Esophagus squamous epithelium (tissue), 5 donors: ENCODE results near the gene HHLA2. TPM values are rescaled to one million over a fixed set of nuclear protein-coding genes. Genes with fewer than 3 reads are reported as not detected.
"Not testable (repeated sequence)": the region's sequence is repeated elsewhere in the genome, so short reads cannot be mapped to it uniquely, and the experiment has no call there.

ENCODE experiments used
- DNase-seq: peaks from one replicate; lab custom pipeline; 2025; lab: John Stamatoyannopoulos, UW
- H3K27ac ChIP-seq, 4 donors: fragments of 200-600 bp; sonication (generic); one replicate each; pipeline ENCODE4 v1.5.1; 2016 to 2019; ENCODE audit warnings: mild to moderate bottlenecking in 1 of 4
- H3K27me3 ChIP-seq, 4 donors: fragments of 200-600 bp; sonication (generic); 1 replicate in 3 of 4; 2 replicates in 1 of 4; pipeline versions ENCODE4 v1.5.1 to v1.6.0; 2017 to 2021; ENCODE audit warnings: antibody characterized with exemption in 1 of 4
- H3K36me3 ChIP-seq, 3 donors: fragments of 200-600 bp; sonication (generic); one replicate each; pipeline ENCODE4 v1.5.1; 2016 to 2019
- H3K4me1 ChIP-seq, 3 donors: fragments of 200-600 bp; sonication (generic); one replicate each; pipeline ENCODE4 v1.5.1; 2017 to 2019
- H3K4me3 ChIP-seq, 4 donors: fragments of 200-600 bp; sonication (generic); 1 replicate in 3 of 4; 2 replicates in 1 of 4; pipeline ENCODE4 v1.5.1; 2016 to 2019; ENCODE audit warnings: mild to moderate bottlenecking in 2 of 4, moderate library complexity in 1 of 4
- H3K9me3 ChIP-seq, 3 donors: fragments of 200-600 bp; sonication (generic); one replicate each; pipeline ENCODE4 v1.5.1; 2016 to 2019
- POLR2A ChIP-seq, 4 donors: fragments of 450-650 bp; IDR thresholded peaks; one replicate each; pipeline ENCODE4 v1.6.1; 2017; ENCODE audit warnings: antibody characterized with exemption in 4 of 4, mild to moderate bottlenecking in 4 of 4, moderate library complexity in 3 of 4
- WGBS, 2 donors: methylation state at CpG; one replicate each; pipeline ENCODE4 v1.1.5; 2018; 5-methylcytosine and 5-hydroxymethylcytosine counted together
- intact Hi-C: fragments of 100-400 bp; cut with DNase I; formaldehyde crosslinking; loops from one replicate; pipeline ENCODE4 v1.15.0; 2022
- total RNA-seq, 4 donors: library from RNA; depleted of rRNA; stranded (reverse); fragments of >200 nt; gene quantifications; one replicate each; pipeline ENCODE4 v1.1.0, GENCODE V29; 2016
- TF ChIP-seq, protein P1 (sequence below), 6 experiments: fragments of 450-650 bp in 4 of 6; fragments of 200-600 bp in 2 of 6; sonication (generic) in 2 of 6; IDR thresholded peaks; one replicate each; pipeline ENCODE4 v1.5.1; 2016 to 2019; ENCODE audit warnings: antibody characterized with exemption in 6 of 6, mild to moderate bottlenecking in 4 of 6, moderate library complexity in 4 of 6
- donor health status: DM: yes; HTN: yes; CAD: no.

Gene HHLA2
- total RNA-seq, 4 donors from 2014 or later = not detected

DNA sequence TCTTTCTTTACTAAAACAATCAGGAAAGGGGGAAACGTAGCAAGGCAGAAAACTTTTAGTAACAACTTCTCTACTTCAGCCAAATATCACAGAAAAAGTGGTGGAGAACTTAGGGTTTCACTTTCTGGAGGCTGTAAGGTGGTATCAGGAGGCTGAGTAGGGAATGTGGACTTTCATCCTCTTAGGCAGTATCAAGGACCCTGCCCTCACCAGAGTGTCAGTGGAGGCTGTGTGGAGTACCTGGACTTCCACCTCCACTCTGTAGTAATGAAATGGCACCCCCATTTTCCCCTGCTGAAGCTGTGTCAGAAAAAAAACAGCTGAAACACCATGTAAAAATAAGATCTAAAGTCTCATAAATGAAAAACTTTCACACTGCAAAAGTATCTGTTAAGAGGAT lies 11.2 kb upstream of the HHLA2 start:
- no peaks in the 10 kb centered on the region for H3K4me1 ChIP-seq
- H3K27me3 ChIP-seq = no peaks in the 10 kb centered on the region
- 50 to 79% methylated on average over 1 of the region's 1 CpG for WGBS, 2 donors
- H3K9me3 ChIP-seq = no peaks in the 10 kb centered on the region
- no peak overlapping the region for H3K4me3 ChIP-seq
- intact Hi-C loops = no loop called here
- no peak for DNase-seq
- no peaks in the 10 kb centered on the region for H3K36me3 ChIP-seq
- no peak overlapping the region for H3K27ac ChIP-seq
- TF ChIP-seq POLR2A (IDR thresholded peaks at IDR 0.05) = no peak
- TF ChIP-seq, protein P1, sequence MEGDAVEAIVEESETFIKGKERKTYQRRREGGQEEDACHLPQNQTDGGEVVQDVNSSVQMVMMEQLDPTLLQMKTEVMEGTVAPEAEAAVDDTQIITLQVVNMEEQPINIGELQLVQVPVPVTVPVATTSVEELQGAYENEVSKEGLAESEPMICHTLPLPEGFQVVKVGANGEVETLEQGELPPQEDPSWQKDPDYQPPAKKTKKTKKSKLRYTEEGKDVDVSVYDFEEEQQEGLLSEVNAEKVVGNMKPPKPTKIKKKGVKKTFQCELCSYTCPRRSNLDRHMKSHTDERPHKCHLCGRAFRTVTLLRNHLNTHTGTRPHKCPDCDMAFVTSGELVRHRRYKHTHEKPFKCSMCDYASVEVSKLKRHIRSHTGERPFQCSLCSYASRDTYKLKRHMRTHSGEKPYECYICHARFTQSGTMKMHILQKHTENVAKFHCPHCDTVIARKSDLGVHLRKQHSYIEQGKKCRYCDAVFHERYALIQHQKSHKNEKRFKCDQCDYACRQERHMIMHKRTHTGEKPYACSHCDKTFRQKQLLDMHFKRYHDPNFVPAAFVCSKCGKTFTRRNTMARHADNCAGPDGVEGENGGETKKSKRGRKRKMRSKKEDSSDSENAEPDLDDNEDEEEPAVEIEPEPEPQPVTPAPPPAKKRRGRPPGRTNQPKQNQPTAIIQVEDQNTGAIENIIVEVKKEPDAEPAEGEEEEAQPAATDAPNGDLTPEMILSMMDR (IDR thresholded peaks at IDR 0.05) = no peak

DNA sequence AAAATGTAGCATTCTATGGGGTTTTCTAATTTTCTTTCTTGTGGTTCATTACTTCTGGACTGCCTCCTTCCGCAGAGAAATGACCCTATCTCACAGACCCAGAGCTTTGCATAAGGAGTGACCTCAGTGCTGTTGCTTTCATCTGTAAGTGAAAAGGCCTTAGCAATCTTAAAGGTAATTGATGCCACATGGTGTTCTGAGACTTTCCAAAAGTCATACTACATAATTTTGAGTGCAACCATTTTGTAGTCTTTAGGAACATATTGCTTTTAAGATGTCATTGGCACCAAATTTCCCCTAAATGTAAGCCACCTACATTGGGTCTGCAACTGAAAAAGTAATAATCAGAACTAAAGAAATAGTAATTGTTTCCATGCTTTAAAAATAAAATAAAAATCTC lies 9.2 kb upstream of the HHLA2 start:
- Histone ChIP-seq H3K36me3 (no peaks in the 10 kb centered on the region), H3K4me1 (no peaks in the 10 kb centered on the region), H3K27ac (no peak overlapping the region), H3K4me3 (no peak overlapping the region), H3K27me3 (no peaks in the 10 kb centered on the region), H3K9me3 (no peaks in the 10 kb centered on the region)
- intact Hi-C loops = no loop called here
- WGBS, 2 donors = 0% methylated on average over 1 of the region's 1 CpG
- no peak for DNase-seq
- TF ChIP-seq, protein P1 (IDR thresholded peaks at IDR 0.05) = no peak
- TF ChIP-seq POLR2A (IDR thresholded peaks at IDR 0.05) = no peak

- H3K36me3 ChIP-seq, H3K27ac ChIP-seq, DNase-seq, H3K27me3 ChIP-seq, intact Hi-C loops, H3K9me3 ChIP-seq, H3K4me3 ChIP-seq, H3K4me1 ChIP-seq: not testable (repeated sequence)
- WGBS, 2 donors = 92 to 97% methylated on average over 6 of the region's 6 CpGs
Measured at GRCh38 chr3:108288193-108288592, 8.2 kb upstream of the HHLA2 start.

GRCh38 chr3:108289159-108289558 lies 7.2 kb upstream of the HHLA2 start:
- intact Hi-C loops = no loop called here
- DNase-seq = no peak
- Histone ChIP-seq H3K27me3 (no peaks in the 10 kb centered on the region), H3K36me3 (no peaks in the 10 kb centered on the region), H3K9me3 (no peaks in the 10 kb centered on the region), H3K27ac (no peak overlapping the region), H3K4me1 (no peaks in the 10 kb centered on the region), H3K4me3 (no peak overlapping the region)
- TF ChIP-seq, protein P1 (IDR thresholded peaks at IDR 0.05) = no peak
- no peak for TF ChIP-seq POLR2A (IDR thresholded peaks at IDR 0.05)
- WGBS, 2 donors = 31 to 37% methylated on average over 2 of the region's 2 CpGs

DNA sequence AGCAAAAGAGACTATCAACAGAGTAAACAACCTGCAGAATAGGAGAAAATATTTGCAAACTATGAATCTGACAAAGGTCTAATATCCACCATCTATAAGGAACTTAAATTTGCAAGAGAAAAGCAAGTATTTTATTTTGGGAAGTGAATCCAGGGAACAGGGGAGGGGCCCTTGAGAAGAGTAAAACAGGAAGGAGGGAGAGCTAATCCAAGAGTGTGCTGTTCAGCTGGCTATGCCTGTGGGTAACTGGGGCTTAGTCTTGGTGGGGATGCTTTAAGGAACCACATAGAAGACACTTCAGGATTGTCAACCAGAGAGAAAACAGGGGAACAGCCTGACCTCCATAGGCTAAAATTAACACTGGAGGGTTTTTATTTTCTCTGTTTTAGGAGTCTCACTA lies 3.9 kb upstream of the HHLA2 start:
- TF ChIP-seq, protein P1 (IDR thresholded peaks at IDR 0.05) = no peak
- TF ChIP-seq POLR2A (IDR thresholded peaks at IDR 0.05) = no peak
- no peak for DNase-seq
- intact Hi-C loops = no loop called here
- Histone ChIP-seq H3K9me3 (no peaks in the 10 kb centered on the region), H3K27me3 (no peaks in the 10 kb centered on the region), H3K27ac (no peak overlapping the region), H3K36me3 (no peaks in the 10 kb centered on the region), H3K4me1 (peaks cover 0 to under 1% (median 0%) of the 10 kb centered on the region in 3 donors), H3K4me3 (no peak overlapping the region)

DNA sequence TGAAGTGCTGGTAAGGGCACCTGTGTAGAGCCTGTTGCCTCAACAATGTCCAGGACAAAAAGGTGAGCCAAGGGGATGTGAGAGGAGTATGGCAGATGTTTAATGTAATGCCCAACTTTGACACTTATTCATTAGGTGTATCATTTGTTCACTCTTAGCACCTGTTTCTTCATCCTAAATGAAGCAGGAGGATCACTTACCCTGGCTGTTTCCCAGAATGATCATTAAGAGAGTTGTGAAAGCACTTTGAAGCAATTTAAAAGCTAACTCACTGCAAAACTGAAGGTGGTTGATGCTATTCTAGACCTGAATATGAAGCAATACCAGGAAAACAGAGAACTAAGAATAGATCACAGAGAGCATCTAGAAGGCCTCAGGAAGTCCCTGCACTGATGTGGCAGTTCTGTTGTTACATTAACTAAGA lies 3.4 kb upstream of the HHLA2 start:
- intact Hi-C loops = no loop called here
- H3K27ac ChIP-seq = no peak overlapping the region
- no peak overlapping the region for H3K4me3 ChIP-seq

More for the DNA sequence above, 3.4 kb upstream of the HHLA2 start:
- DNase-seq = no peak
- Histone ChIP-seq H3K27me3 (no peaks in the 10 kb centered on the region), H3K36me3 (no peaks in the 10 kb centered on the region), H3K4me1 (peaks cover 0 to 4% (median 0%) of the 10 kb centered on the region in 3 donors), H3K9me3 (no peaks in the 10 kb centered on the region)
- TF ChIP-seq, protein P1 (IDR thresholded peaks at IDR 0.05) = no peak
- TF ChIP-seq POLR2A (IDR thresholded peaks at IDR 0.05) = no peak
